ENCODE results near the gene F2RL3. TPM values are rescaled to one million over a fixed set of nuclear protein-coding genes. Genes with fewer than 3 reads are reported as not detected.
"Not testable (repeated sequence)": the region's sequence is repeated elsewhere in the genome, so short reads cannot be mapped to it uniquely, and the experiment has no call there.

Gene F2RL3
- total and polyA plus RNA-seq, 7 donors, result 0.69 to 3.9 (median 1.9) TPM

DNA sequence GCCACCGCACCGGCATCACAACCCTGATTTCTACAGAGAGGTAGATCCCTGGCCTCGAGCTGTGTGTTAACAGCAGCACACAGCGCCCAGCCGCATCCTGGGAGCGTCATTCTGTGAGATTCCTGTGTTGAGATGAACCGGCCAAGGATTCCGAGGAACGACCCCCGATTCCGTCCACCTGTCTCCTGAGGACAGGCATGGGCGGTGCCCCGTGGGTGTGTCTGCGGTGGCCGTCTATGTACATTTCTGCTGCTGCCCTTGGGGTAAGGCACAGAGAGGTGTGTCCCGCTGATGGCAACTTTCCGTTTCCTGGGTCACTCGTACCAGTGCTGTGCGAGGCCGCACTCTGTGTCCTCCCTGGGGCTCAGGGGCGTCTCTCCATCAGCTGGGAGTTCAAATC lies 16.1 kb upstream of the F2RL3 start:
- Histone ChIP-seq H3K36me3 (peaks cover 32 to 82% (median 68%) of the 10 kb centered on the region in 4 donors), H3K27ac (peak overlapping the region in 2 of 4 donors; percentile 7 to 41)

DNA sequence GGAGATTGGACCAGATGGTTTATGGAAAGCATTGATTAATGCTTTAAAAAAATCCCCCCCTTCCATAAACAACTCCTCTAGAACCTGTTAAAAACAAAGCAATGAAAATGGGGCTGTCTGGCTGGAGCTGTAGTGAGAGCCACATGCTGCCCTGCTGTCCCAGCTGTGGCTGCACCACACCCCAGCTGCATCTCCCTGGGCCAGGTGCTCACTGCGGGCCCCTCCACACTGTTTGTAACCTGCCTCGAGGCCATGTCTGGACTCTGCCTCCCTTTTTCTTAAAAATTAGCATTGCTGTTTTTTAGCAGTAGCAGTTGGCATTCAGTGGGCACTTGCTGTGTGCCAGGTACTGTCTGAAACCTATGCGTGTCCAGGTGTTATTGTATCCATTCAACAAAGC lies 15.2 kb upstream of the F2RL3 start:
- H3K9me3 ChIP-seq, result no peaks in the 10 kb centered on the region
- TF ChIP-seq EP300 (IDR thresholded peaks at IDR 0.05), result no peak
- no peak for TF ChIP-seq POLR2AphosphoS5 (IDR thresholded peaks at IDR 0.05)
- TF ChIP-seq, protein P1, sequence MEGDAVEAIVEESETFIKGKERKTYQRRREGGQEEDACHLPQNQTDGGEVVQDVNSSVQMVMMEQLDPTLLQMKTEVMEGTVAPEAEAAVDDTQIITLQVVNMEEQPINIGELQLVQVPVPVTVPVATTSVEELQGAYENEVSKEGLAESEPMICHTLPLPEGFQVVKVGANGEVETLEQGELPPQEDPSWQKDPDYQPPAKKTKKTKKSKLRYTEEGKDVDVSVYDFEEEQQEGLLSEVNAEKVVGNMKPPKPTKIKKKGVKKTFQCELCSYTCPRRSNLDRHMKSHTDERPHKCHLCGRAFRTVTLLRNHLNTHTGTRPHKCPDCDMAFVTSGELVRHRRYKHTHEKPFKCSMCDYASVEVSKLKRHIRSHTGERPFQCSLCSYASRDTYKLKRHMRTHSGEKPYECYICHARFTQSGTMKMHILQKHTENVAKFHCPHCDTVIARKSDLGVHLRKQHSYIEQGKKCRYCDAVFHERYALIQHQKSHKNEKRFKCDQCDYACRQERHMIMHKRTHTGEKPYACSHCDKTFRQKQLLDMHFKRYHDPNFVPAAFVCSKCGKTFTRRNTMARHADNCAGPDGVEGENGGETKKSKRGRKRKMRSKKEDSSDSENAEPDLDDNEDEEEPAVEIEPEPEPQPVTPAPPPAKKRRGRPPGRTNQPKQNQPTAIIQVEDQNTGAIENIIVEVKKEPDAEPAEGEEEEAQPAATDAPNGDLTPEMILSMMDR (IDR thresholded peaks at IDR 0.05), result no peak
- no peak for TF ChIP-seq POLR2A (IDR thresholded peaks at IDR 0.05)
- peaks cover 37 to 82% (median 70%) of the 10 kb centered on the region in 4 donors for H3K36me3 ChIP-seq
- no peak for DNase-seq
- H3K27ac ChIP-seq, result no peak overlapping the region
- 91% methylated on average over 3 of the region's 3 CpGs for WGBS, 2 donors
- intact Hi-C loops (cut with DNase I), result no loop called here
- H3K4me3 ChIP-seq, result no peak overlapping the region
- no peaks in the 10 kb centered on the region for H3K4me1 ChIP-seq
- no peaks in the 10 kb centered on the region for H3K27me3 ChIP-seq

More for the DNA sequence above, 16.1 kb upstream of the F2RL3 start:
- no peaks in the 10 kb centered on the region for H3K9me3 ChIP-seq
- H3K4me3 ChIP-seq, result no peak overlapping the region
- H3K27me3 ChIP-seq, result no peaks in the 10 kb centered on the region
- WGBS, 2 donors, result 92 to 95% methylated on average over 21 of the region's 21 CpGs
- intact Hi-C loops (cut with DNase I), result no loop called here
- TF ChIP-seq POLR2A (IDR thresholded peaks at IDR 0.05), result no peak
- TF ChIP-seq, protein P1 (IDR thresholded peaks at IDR 0.05), result no peak
- TF ChIP-seq POLR2AphosphoS5 (IDR thresholded peaks at IDR 0.05), result no peak
- no peak for TF ChIP-seq EP300 (IDR thresholded peaks at IDR 0.05)
- no peaks in the 10 kb centered on the region for H3K4me1 ChIP-seq
- DNase-seq, result no peak

DNA sequence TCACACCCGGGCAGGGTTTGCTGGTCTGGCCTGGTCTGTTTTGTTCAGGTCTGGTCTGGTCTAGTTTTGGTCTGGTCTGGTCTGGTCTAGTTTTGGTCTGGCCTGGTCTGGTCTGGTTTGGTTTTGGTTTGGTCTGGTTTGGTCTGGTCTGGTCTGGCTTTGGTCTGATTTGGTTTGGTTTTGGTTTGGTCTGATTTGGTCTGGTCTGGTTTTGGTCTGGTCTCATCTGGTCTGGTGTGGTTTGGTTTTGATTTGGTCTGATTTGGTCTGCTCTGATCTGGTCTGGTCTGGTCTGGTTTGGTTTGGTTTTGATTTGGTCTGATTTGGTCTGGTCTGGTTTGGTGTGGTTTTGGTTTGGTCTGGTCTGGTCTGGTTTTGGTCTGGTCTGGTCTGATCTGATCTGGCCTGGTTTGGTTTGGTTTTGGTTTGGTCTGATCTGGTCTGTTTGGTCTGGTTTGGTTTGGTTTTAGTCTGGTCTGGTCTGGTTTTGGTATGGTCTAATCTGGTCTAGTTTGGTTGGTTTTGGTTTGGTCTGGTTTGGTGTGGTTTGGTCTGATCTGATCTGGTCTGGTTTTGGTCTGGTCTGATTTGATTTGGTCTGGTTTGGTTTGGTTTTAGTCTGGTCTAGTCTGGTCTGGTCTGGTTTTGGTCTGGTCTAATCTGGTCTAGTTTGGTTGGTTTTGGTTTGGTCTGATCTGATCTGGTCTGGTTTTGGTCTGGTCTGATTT lies 14.4 kb upstream of the F2RL3 start:
- H3K4me1 ChIP-seq, result no peaks in the 10 kb centered on the region
- intact Hi-C loops (cut with DNase I), result no loop called here
- no peak overlapping the region for H3K4me3 ChIP-seq
- 93 to 97% methylated on average over 1 of the region's 1 CpG for WGBS, 2 donors
- peaks cover 39 to 82% (median 71%) of the 10 kb centered on the region in 4 donors for H3K36me3 ChIP-seq
- H3K9me3 ChIP-seq, result no peaks in the 10 kb centered on the region
- no peak overlapping the region for H3K27ac ChIP-seq
- TF ChIP-seq, protein P1 (IDR thresholded peaks at IDR 0.05), result no peak
- TF ChIP-seq POLR2A (IDR thresholded peaks at IDR 0.05), result no peak
- TF ChIP-seq EP300 (IDR thresholded peaks at IDR 0.05), result no peak
- no peak for TF ChIP-seq POLR2AphosphoS5 (IDR thresholded peaks at IDR 0.05)
- DNase-seq, result no peak
- no peaks in the 10 kb centered on the region for H3K27me3 ChIP-seq

DNA sequence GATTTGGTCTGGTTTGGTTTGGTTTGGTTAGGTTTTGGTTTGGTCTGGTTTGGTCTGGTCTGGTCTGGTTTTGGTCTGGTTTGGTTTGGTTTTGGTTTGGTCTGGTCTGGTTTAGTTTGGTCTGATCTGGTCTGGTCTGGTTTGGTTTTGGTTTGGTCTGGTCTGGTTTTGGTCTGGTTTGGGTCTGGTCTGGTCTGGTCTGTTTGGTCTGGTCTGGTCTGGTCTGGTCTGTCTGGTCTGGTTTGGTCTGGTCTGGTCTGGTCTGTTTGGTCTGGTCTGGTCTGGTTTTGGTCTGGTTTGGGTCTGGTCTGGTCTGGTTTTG lies 13.9 kb upstream of the F2RL3 start:
- H3K9me3 ChIP-seq; H3K27ac ChIP-seq; H3K27me3 ChIP-seq; H3K4me1 ChIP-seq; H3K4me3 ChIP-seq; DNase-seq; intact Hi-C loops (cut with DNase I): not testable (repeated sequence)
- peaks cover 33 to 82% (median 71%) of the 10 kb centered on the region in 4 donors for H3K36me3 ChIP-seq

DNA sequence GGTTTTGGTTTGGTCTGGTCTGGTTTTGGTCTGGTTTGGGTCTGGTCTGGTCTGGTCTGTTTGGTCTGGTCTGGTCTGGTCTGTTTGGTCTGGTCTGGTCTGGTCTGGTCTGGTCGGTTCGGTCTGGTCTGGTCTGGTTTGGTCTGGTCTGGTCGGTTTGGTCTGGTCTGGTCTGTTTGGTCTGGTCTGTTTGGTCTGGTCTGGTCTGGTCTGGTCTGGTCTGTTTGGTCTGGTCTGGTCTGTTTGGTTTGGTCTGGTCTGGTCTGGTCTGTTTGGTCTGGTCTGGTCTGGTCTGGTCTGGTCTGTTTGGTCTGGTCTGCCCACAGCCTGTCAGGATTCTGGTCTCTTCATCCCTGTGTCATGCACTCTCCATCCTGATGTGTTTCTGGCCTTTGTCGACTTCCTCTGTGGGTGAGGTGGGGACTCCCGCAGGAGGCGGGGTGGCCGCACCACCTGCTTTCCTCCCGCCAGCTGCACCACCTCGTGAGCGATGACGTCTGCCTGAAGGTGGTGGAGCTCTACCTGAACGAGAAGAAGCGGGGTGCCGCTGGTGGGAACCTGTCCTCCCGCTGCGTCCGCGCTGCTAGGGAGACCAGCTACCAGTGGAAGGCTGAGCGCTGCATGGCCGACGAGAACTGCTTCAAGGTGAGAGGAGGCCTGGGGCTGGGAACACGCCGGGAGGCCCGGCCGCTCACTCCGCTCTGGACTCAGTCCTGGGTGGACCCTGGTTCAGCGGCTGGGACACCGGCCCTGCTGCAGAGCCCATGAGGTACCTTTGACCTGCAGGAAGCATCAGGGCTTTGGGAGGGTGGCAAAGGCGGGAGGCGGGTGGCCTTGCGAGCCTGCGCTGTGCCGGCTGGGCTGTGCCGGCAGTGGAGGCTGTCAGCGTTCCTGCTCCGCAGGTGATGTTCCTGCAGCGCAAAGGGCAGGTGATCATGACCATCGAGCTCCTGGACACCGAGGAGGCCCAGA lies 12.9 kb upstream of the F2RL3 start:
- H3K9me3 ChIP-seq, result no peaks in the 10 kb centered on the region
- DNase-seq, result no peak
- TF ChIP-seq POLR2AphosphoS5 (IDR thresholded peaks at IDR 0.05), result no peak
- TF ChIP-seq POLR2A (IDR thresholded peaks at IDR 0.05), result no peak
- TF ChIP-seq, protein P1 (IDR thresholded peaks at IDR 0.05), result no peak
- no peak for TF ChIP-seq EP300 (IDR thresholded peaks at IDR 0.05)
- WGBS, 2 donors, result 94 to 97% methylated on average over 39 of the region's 39 CpGs
- H3K27ac ChIP-seq, result no peak overlapping the region
- intact Hi-C loops (cut with DNase I), result no loop called here
- no peak overlapping the region for H3K4me3 ChIP-seq
- no peaks in the 10 kb centered on the region for H3K4me1 ChIP-seq
- peaks cover 32 to 79% (median 68%) of the 10 kb centered on the region in 4 donors for H3K36me3 ChIP-seq
- H3K27me3 ChIP-seq, result no peaks in the 10 kb centered on the region

Measured in sigmoid colon (tissue), 7 donors.